Stimulated activated CD4-positive, alpha-beta T cell treated with anti-CD3 and anti-CD28 coated beads, TNF-alpha, amount 100 ng/mL, for 1 hour (primary cell): ENCODE data around the gene HERC2.

Experiments
- DNase-seq, 3 donors: peaks; one replicate each; pipeline ENCODE4 v3.0.0-alpha.2; 2020; ENCODE audit warnings: low read depth in 3 of 3, low spot score in 1 of 3

Gene HERC2

DNA sequence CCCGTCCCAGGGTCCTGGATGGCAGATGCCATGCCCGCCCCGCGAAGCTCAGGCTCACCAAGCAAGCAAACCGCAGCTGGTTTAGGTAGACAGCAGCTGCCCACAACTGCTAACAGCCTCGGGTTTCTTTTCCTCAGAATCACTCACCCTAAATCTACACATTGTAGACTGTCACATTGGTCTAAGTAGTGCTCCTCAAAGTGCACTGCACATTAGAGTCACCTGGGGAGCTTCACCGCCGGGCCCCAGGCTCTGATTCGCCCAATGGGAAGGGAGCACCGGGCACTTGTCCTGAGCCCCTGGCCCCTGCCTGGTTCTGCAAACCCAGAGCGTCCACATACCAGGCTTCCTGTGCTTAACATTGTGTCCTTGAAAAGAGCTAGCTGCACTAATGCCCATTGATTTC is 223.6 kb downstream of the HERC2 start:
- no peak for DNase-seq

DNA sequence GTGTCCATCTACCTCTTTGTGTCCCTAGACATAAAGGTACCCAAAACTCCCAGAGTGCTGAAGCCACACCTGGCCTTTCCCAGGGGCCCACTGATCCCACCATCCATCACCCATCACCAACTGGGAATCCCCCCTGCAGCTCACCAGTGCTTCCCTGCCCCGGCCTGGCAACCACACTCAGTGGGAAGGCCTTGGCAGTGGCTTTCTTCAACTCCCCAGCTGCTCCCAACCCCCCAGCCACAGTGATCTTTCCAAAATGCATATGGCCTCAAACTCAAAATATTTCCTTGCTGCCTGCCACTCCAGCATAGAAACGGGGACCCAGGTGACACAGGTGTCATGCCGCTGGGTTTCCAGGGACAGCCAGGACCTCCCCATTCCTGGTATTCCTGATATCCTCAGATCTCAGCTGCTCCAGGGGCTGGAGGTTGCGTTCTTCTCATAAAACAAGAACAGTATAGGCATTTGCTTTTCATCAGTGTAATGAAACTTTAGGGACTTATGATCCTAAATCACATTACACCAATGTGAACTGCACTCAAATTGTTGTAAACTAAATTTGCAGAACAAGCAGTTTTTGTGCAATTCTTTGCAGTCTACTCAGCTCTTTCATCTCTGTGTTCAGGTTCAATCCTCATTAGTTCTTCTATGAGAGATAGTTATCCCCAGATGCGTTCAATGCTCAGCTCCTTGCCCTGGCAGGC is 224.2 kb downstream of the HERC2 start:
- no peak for DNase-seq

GRCh38 chr15:28096670-28097431 is 225.1 kb downstream of the HERC2 start:
- DNase-seq = no peak

- no peak for DNase-seq
Observed at GRCh38 chr15:28096411-28096669, 225.6 kb downstream of the HERC2 start.

DNA sequence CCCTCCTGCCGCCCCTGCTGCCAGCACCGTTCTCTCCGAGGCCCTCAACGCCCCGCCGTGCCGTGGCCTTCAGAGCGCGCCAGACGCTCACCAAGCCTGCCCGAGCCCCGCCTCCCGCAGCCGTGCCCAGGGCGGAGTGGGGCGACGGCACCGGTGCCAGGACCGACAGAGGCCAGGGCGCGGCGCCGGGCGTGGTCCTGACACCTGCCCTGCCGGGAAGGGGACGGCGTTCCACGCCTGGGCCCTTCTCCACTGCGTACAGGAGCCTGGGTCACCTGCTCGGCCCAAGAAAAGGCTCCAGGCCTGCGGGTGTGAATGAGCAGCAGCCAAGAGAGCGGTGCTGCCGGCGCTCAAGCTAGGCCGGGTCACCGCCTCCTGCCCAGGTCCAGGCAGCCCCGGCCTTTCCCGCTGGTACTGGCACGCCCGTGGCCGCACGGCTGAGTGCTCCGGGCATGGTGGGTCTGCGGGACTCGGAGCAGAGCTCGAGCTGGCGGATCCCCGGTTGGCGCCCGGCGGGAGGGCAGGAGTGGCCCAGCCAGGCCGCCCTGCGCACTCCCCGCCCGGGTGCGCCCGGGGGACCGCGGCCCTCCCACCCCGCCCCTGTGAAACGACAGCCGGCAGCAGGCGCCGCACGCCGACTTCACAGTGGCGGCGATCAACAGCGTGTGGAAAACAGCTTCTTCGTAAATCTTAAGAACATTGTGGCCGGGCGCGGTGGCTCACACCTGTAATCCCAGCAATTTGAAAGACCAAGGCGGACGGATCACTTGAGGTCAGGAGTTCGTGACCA is 227.1 kb downstream of the HERC2 start:
- DNase-seq = no peak

DNA sequence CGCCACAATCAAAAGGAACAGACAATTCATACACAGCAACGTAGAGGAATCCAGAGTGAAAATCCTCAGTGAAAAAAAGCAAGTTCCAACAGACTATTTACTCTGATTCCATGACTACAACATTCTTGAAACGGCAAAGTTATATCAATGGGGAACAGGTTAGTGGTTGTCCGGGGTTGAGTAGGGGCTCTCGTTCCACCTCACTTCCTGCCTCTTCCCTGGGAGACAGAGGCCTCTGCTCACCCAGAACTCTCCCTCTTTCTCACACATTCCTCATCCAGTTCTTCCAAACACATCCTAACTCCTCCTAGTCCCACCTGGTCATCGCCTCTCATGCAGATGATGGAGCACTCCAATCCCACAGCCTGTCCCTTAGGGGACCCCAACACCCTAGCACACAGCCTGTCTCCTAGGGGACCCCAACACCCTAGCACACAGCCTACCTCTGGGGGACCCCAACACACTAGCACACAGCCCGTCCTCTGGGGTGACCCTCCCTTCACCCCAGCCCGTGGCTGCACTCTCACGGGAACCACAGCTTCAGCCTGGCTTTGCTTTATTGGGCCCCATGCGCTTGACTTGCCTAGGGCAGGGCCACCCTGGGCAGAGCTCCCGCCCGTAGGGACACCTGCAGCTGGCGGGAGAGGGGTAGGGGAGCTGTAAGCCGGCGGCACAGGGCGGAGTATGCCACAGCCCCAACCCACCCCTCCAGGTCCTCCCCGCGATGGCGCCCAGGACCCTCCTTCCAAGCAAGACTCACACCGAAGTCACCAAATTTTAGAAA is 228.0 kb downstream of the HERC2 start:
- no peak for DNase-seq

DNA sequence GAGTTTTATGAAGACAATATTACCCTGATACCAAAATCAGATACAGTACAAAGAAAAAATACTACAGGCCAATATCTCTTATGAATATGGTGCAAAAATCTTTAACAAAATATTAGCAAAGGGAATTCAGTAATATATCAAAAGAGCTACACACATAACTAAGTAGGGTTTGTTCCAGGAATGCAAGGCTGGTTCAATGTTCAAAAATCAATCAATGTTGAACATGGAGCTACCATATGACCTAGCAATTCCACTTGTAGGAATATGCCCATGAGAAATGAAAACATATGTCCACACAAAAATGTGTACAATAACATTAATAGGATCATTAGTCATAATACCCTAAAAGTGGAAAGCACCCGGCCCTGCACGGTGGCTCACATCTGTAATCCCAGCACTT is 230.7 kb downstream of the HERC2 start:
- no peak for DNase-seq

- DNase-seq = peak in 1 of 3 donors; percentile 22
Observed at GRCh38 chr15:28086175-28086703, 235.7 kb downstream of the HERC2 start.

GRCh38 chr15:28085489-28086174 is 236.3 kb downstream of the HERC2 start:
- no peak for DNase-seq

GRCh38 chr15:28084547-28084946 is 237.4 kb downstream of the HERC2 start:
- DNase-seq = no peak

- DNase-seq = no peak
Observed at GRCh38 chr15:28082891-28083684, 238.9 kb downstream of the HERC2 start.

GRCh38 chr15:28081594-28081993 is 240.4 kb downstream of the HERC2 start:
- DNase-seq = no peak

GRCh38 chr15:28080386-28080785 is 241.6 kb downstream of the HERC2 start:
- DNase-seq = no peak

- DNase-seq = no peak
Observed at GRCh38 chr15:28079313-28079969, 242.5 kb downstream of the HERC2 start.

DNA sequence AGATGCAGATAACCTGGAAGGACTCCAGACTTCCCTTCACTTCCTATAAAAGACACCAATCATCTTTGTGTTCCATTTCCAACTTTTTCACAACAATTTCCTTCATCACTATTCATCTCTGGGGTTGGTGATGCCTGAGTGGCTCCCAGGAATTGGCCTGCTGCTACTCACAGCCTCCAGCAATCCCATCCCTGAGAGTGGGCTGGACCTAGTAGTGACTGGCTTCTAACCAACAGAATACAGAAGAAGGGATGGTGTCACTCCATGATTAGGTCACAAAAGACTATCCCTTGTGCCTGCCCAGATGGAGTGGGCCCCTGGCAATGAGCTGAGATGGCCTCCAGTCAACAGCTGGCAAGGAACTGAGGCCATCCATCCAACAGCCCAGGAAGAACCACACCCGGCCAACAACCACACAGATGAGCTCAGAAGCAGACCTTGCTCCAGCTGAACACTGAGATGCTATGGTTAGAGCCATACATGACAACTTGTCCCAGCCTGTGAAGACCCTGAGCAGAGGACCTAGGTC is 243.7 kb downstream of the HERC2 start:
- DNase-seq = no peak

- no peak for DNase-seq
Observed at GRCh38 chr15:28075573-28075972, 246.4 kb downstream of the HERC2 start.

DNA sequence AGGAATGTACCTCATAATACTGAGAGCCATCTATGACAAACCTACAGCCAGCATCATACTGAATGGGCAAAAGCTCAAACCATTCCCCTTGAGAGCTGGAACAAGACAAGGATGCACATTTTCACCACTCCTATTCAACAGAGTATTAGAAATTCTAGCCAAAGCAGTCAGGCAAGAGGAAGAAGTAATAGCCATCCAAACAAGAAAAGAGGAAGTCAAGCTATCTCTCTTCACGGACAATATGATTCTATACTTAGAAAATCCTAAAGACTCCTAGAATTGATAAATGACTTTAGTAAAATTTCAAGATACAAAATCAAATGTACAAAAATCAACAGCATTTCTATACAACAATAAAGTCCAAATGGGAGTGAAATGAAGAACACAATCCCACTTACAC is 253.0 kb downstream of the HERC2 start:
- no peak for DNase-seq

- DNase-seq = no peak
Observed at GRCh38 chr15:28066231-28066630, 255.7 kb downstream of the HERC2 start.
